NCI-H1417 (cell line): ENCODE measurements around the gene PINK1.
"Not testable (repeated sequence)": the region's sequence is repeated elsewhere in the genome, so short reads cannot be mapped to it uniquely, and the experiment has no call there.

Experiments
- DNase-seq, 3 experiments: peaks; one replicate each; lab custom pipeline; 2025; lab: John Stamatoyannopoulos, UW

The PINK1 gene

GRCh38 chr1:20633190-20634064, at the start of gene PINK1:
Gene PINK1 (plus strand): TSS chr1:20633458. CDS start chr1:20633549, 91 bp downstream.
- peak; percentile 79 to 88 (median 84) for DNase-seq

DNA sequence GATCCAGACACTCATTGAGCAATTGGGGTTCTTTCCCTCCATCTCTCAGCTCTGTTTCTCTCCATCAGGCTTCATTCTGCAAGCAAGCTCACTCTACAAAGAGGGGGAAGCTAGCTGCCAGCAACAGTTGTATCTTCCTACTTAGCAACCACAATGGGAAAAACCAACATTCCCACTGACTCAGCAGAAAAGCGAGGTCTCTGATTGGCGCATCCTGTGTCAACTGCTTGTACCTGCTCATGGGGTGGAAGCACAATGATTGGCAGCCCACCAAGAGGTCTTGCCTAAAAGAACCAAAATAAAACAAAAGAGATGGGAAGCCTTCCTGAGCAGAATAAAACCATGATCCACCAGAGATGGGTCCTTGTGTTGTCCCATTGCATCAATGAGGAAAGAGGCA, 48.4 kb upstream of the PINK1 start:
- no peak for DNase-seq

GRCh38 chr1:20586953-20587660, 46.2 kb upstream of the PINK1 start:
- no peak for DNase-seq

DNA sequence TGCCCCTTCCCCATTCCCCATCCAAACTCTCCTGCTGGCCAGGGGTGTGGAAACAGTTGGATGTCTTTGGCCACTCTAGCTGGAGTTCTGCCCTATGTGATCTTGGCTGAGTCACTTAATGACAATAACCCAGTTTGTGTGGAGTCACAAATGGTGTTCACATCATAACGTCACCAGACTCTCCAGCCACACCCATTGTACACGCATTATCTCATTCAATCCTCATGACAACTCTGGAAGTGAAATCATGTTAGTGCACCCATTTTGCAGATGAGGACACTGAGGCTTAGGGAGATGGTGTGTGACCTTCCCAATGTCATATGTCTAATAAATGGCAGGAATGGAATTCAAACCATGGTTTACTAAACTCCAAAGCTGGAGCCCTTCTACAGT, 45.6 kb upstream of the PINK1 start:
- no peak for DNase-seq

GRCh38 chr1:20588634-20589225, 44.5 kb upstream of the PINK1 start, which contains the start of gene CDA:
Gene CDA (plus strand): TSS chr1:20589097. CDS start chr1:20589130, 33 bp downstream.
- DNase-seq = no peak

GRCh38 chr1:20589331-20590278, 43.7 kb upstream of the PINK1 start:
- DNase-seq = no peak

DNA sequence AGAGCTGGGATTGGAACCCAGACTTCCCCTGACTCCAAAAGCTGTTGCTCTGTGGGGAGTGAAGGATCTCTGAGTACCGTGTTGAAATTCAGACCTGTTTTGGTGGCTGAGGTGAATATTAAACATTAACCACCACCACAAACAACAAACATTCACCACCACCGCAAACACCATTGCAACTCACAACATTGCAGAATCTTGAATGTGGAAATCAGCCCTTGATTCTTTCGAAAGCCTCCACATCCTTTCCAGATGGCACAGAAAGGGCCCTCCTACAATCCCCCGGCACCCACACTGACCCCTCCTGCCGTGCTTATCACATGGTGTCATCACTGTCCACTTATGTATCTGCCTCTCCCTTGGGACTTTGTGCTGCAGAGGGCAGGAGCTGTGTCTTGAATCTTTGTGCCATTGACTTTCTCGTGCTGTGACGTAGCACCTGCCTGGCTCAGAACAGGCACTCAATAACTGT, 42.9 kb upstream of the PINK1 start:
- DNase-seq = peak in 1 of 3 experiments; percentile 15

GRCh38 chr1:20593756-20594155, 39.5 kb upstream of the PINK1 start:
- DNase-seq = no peak

DNA sequence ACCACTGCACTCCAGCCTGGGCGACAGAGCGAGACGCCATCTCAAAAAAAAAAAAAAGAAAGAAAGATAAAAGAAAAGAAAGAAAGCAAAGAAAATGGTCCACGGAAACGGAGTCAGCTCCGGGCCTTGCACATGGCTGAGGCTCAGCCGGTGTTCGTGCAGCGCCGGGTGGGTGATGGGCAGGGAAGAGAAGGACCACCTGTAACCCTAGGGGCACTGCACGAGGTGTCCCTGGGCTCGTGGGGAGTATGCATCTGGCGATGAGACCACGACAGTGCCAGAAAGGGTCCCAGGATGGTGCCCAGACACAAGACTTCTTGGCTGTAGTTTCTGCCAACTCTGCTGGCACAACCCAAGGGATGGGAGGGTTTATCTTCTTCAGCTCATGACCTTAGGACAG, 38.5 kb upstream of the PINK1 start:
- no peak for DNase-seq

DNA sequence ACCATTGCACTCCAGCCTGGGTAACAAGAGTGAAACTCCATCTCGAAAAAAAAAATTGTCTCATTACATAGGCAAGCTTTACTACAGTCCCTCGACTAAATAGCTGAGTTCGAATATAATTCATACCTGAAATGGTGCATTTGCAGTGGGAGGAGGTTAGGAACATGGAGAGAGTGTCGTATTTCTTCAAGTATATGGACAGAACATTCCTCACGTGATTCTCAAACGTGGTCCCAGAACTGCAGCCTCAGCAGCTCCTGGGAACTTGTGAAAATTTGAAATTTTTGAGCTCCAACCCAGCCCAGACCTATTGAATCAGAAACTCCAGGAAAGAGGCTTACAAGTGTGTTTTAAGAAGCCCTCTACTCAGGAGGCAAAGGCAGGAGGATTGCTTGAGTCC, 37.2 kb upstream of the PINK1 start:
- no peak for DNase-seq

DNA sequence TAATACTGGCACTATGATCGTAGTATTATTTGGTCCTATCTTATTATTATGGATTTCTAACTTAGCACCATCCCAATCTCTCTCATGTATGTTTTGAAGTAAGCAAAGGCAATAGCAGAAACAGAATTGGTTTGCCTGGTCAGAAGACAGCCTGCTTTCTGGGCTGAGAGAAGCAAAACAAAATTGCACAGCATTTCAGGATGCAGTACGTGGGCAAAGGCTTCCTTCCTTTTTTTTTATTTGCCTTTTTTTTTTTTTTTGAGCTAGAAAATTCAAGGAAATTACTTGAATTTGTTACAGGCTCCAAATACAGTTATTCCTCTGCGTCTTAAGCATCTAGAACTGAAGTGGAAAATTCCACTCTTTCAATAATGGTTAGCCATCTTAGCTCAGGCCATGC, 35.6 kb upstream of the PINK1 start:
- no peak for DNase-seq

DNA sequence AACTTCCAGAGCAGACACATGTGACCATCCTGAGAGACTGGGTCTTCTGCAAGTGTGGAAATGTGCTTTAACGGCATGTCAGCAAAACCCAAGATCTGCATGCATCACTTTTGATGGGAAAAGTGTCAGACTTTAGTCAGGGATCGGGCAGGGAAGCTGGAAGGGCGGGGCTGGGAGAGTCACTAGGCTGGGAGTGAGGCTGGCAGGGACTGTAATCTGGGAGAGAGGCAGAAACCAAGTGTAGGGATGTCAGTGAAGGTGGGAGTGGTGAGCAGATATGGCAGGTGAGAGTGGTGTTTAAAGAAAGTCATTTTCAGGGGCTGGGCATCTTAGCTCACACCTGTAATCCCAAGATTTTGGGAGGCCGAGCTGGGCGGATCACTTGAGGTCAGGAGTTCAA, 33.1 kb upstream of the PINK1 start:
- no peak for DNase-seq

DNA sequence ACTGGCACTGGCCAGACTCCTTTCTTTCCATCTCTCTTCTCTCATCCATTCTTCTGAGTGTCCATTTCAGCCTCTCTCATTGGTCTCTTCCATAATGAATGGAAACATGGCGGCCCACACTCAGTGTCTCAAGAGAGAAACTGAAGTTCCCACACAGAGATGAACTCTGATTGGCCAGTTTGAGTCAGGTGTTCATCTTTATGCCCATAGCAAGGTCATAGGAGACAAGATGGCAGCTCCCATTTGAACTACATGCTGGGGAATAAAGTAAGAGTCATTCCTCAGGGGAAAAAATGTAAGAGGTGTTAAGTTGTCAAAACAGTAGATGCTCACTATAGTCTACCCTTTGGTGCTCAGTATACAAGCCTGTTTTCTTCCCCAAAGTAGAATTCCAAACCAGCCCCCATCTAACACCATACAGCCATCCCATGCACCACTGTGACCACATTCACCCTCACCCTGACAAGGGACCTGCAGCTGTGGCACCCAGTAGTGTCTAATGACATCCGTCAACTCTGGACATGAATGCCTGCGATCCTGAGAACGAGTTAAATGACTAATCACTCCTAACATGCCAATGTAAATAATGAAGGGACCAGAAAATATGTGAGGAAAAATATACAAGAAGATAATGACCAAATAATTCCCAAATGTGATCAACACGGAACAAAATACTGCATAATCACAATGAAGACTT, 32.0 kb upstream of the PINK1 start:
- DNase-seq = peak in 1 of 3 experiments; percentile 4

GRCh38 chr1:20602851-20603450, 30.3 kb upstream of the PINK1 start:
- no peak for DNase-seq

DNA sequence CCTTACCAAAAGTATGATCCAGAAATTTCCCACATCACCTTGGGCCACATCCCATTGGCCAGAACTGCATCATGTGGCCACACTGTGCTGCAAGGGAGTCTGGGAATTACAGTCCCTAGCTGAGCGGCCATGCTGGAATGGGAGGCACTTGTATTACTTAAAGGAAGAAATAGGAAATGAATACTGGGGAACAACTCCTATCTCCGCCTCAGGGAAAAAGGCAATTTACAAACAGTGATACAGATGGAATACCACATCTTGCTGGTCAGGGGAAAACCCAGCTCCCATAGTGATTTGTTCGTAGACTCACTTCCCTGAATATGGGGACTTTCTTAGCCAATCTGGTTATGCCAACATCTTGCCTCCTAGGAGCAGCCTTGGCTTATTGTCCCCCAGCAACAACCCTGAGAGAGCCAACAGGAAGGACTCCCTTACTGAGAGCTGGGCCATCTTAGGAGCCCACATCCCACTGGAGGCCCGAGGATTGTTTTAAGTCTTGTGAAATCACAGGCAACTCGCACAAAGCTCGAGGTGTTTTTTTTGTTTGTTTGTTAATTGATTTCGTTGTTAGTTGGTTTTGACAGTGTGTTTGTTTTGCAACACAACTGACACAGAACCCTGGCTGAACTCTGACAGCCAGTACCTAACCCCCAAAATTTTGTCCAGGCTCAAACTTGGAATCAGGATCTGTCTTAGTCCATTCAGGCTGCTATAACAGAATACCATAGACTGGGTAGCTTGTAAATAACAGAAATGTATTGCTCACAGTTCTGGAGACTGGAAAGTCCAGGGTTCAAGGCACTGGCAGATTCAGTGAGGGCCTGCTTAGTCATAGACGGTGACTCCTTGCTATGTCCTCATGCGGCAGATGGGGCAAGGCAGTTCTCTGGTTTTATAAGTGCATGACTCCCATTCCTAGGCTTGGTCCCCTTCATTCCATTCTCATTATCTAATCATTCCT, 29.5 kb upstream of the PINK1 start:
- DNase-seq = no peak

- no peak for DNase-seq
Measured at GRCh38 chr1:20604678-20605077, 28.6 kb upstream of the PINK1 start.

- not testable (repeated sequence) for DNase-seq
Measured at GRCh38 chr1:20606801-20607570, 26.3 kb upstream of the PINK1 start.

DNA sequence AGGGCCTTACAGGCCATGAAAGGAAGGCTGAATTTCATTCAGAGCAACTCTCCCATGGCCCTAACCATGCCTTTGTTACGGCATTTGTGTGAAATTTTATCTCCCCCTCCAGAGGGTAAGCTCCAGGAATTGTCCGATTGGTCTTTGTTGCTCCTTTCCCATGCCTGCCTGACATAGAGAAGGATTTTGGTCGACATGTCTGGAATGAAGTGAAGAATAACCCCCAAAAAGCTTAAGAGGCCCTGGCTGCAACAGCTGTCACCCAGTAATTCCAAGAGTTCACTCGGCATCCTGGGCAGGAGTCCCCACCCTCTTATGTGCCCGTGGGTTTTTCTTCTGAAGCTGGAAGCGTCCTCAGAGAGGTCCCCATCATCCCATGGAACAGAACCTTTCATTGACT, 23.7 kb upstream of the PINK1 start:
- DNase-seq = no peak
